H9 (cell line): ENCODE data around the gene RALGAPA1. TPM values are rescaled to one million over a fixed set of nuclear protein-coding genes. Genes with fewer than 3 reads are reported as not detected.

Experiments used
- DNase-seq: peaks from one replicate; pipeline ENCODE4 v3.0.0-alpha.2; 2017
- H2AFZ ChIP-seq: one replicate; pipeline ENCODE4 v1.6.1; 2013; ENCODE audit warnings: mild to moderate bottlenecking, low read length, control low read depth, moderate library complexity
- H2AK5ac ChIP-seq: 2 replicates; pipeline ENCODE4 v1.6.1; 2013; ENCODE audit warnings: low read length, control low read depth, mixed read lengths; ENCODE audit not compliant: insufficient read length
- H2BK120ac ChIP-seq: one replicate; pipeline ENCODE4 v1.6.1; 2013; ENCODE audit warnings: low read depth, mild to moderate bottlenecking, low read length, control low read depth, inconsistent platforms; ENCODE audit not compliant: poor library complexity, severe bottlenecking
- H2BK12ac ChIP-seq: 2 replicates; pipeline ENCODE4 v1.6.1; 2013; ENCODE audit warnings: low read length, control low read depth, mixed read lengths, low read depth; ENCODE audit not compliant: insufficient read length
- H2BK15ac ChIP-seq: 2 replicates; pipeline ENCODE4 v1.6.1; 2013; ENCODE audit warnings: low read depth, low read length, control low read depth
- H2BK20ac ChIP-seq: one replicate; pipeline ENCODE4 v1.6.1; 2013; ENCODE audit warnings: low read depth, mild to moderate bottlenecking, low read length, control low read depth, inconsistent platforms; ENCODE audit not compliant: poor library complexity, severe bottlenecking
- H2BK5ac ChIP-seq: 2 replicates; pipeline ENCODE4 v1.6.1; 2013; ENCODE audit warnings: low read length, control low read depth, mixed read lengths; ENCODE audit not compliant: insufficient read length
- H3K14ac ChIP-seq: 2 replicates; pipeline ENCODE4 v1.6.1; 2013; ENCODE audit warnings: low read length, control low read depth; ENCODE audit not compliant: insufficient read depth
- H3K18ac ChIP-seq: 2 replicates; pipeline ENCODE4 v1.6.1; 2013; ENCODE audit warnings: low read depth, mild to moderate bottlenecking, mixed read lengths, low read length, control low read depth; ENCODE audit not compliant: insufficient read length
- H3K23ac ChIP-seq: 2 replicates; pipeline ENCODE4 v1.6.1; 2013; ENCODE audit warnings: low read length, control low read depth, mixed read lengths, low read depth; ENCODE audit not compliant: insufficient read length
- H3K23me2 ChIP-seq: 2 replicates; pipeline ENCODE4 v1.6.1; 2013; ENCODE audit warnings: low read depth, mild to moderate bottlenecking, mixed read lengths, low read length, control low read depth; ENCODE audit not compliant: insufficient read length, poor library complexity, severe bottlenecking
- H3K27ac ChIP-seq: 2 replicates; pipeline ENCODE4 v1.5.1; 2013; ENCODE audit warnings: low read length, control low read depth, mixed read lengths, low read depth; ENCODE audit not compliant: insufficient read length
- H3K27me3 ChIP-seq: 2 replicates; pipeline ENCODE4 v1.6.1; 2013; ENCODE audit warnings: low read length, control low read depth, inconsistent platforms; ENCODE audit not compliant: insufficient read depth
- H3K4ac ChIP-seq: 2 replicates; pipeline ENCODE4 v1.6.1; 2013; ENCODE audit warnings: low read depth, mild to moderate bottlenecking, control low read depth, inconsistent platforms, low read length, moderate library complexity
- H3K4me1 ChIP-seq: 2 replicates; pipeline ENCODE4 v1.6.1; 2013; ENCODE audit warnings: low read length, control low read depth, inconsistent platforms; ENCODE audit not compliant: insufficient read depth
- H3K4me2 ChIP-seq: 2 replicates; pipeline ENCODE4 v1.6.1; 2013; ENCODE audit warnings: low read length, control low read depth, mixed read lengths; ENCODE audit not compliant: insufficient read length, insufficient read depth
- H3K56ac ChIP-seq: 2 replicates; pipeline ENCODE4 v1.6.1; 2013; ENCODE audit warnings: low read depth, mild to moderate bottlenecking, mixed read lengths, low read length, control low read depth; ENCODE audit not compliant: insufficient read length
- H3K79me1 ChIP-seq: 2 replicates; pipeline ENCODE4 v1.6.1; 2013; ENCODE audit warnings: low read depth, mild to moderate bottlenecking, moderate library complexity, low read length, control low read depth, inconsistent platforms; ENCODE audit not compliant: insufficient read depth, poor library complexity, severe bottlenecking
- H3K79me2 ChIP-seq: 2 replicates; pipeline ENCODE4 v1.6.1; 2013; ENCODE audit warnings: low read length, control low read depth, inconsistent platforms; ENCODE audit not compliant: insufficient read depth
- H3K9ac ChIP-seq: 2 replicates; pipeline ENCODE4 v1.6.1; 2013; ENCODE audit warnings: low read length, control low read depth, mixed read lengths; ENCODE audit not compliant: insufficient read length; ENCODE audit errors: extremely low read depth
- H3K9me3 ChIP-seq: one replicate; pipeline ENCODE4 v1.6.1; 2013; ENCODE audit warnings: low read depth, low read length, inconsistent platforms; ENCODE audit not compliant: control insufficient read depth
- H3T11ph ChIP-seq: one replicate; pipeline ENCODE4 v1.6.1; 2013; ENCODE audit warnings: mild to moderate bottlenecking, low read length, control low read depth, inconsistent platforms
- H4K20me1 ChIP-seq: one replicate; pipeline ENCODE4 v1.6.1; 2013; ENCODE audit not compliant: control insufficient read depth, insufficient read length, insufficient read depth
- H4K5ac ChIP-seq: 2 replicates; pipeline ENCODE4 v1.6.1; 2013; ENCODE audit warnings: low read depth, mild to moderate bottlenecking, mixed read lengths, low read length, control low read depth; ENCODE audit not compliant: insufficient read length
- H4K8ac ChIP-seq: replicated peaks from 2 replicates; pipeline ENCODE4 v1.6.1; 2013; ENCODE audit warnings: low read length, control low read depth, mixed read lengths, low read depth; ENCODE audit not compliant: insufficient read length
- H4K91ac ChIP-seq: 2 replicates; pipeline ENCODE4 v1.6.1; 2013; ENCODE audit warnings: low read depth, mild to moderate bottlenecking, moderate library complexity, mixed read lengths, low read length, control low read depth; ENCODE audit not compliant: insufficient read length
- H3K27ac Mint-ChIP-seq, 3 experiments: 2 replicates in 2 of 3; 3 replicates in 1 of 3; pipeline ENCODE4 v1.8.0; 2020 to 2021; ENCODE audit warnings: mixed read lengths in 3 of 3, mild to moderate bottlenecking in 1 of 3, moderate library complexity in 1 of 3
- H3K27me3 Mint-ChIP-seq: 2 replicates; pipeline ENCODE4 v1.8.0; 2021; ENCODE audit warnings: low read depth, mild to moderate bottlenecking, moderate library complexity, mixed read lengths
- H3K36me3 Mint-ChIP-seq, 3 experiments: 2 replicates in 2 of 3; 3 replicates in 1 of 3; pipeline ENCODE4 v1.8.0; 2020 to 2021; ENCODE audit warnings: low read depth in 3 of 3, mixed read lengths in 3 of 3; ENCODE audit not compliant: insufficient read depth in 1 of 3
- H3K4me1 Mint-ChIP-seq, 2 experiments: 2 replicates each; pipeline ENCODE4 v1.8.0; 2020; ENCODE audit warnings: mixed read lengths in 2 of 2
- H3K4me3 Mint-ChIP-seq, 2 experiments: 2 replicates in 1 of 2; 3 replicates in 1 of 2; pipeline ENCODE4 v1.8.0; 2020 to 2021; ENCODE audit warnings: mild to moderate bottlenecking in 2 of 2, mixed read lengths in 2 of 2, moderate library complexity in 1 of 2
- H3K9me3 Mint-ChIP-seq, 2 experiments: 2 replicates in 1 of 2; 3 replicates in 1 of 2; pipeline ENCODE4 v1.8.0; 2020; ENCODE audit warnings: mild to moderate bottlenecking in 2 of 2, mixed read lengths in 2 of 2, moderate library complexity in 1 of 2
- WGBS: extraction: QIAGEN DNeasy Blood & Tissue Kit; methylation state at CpG from one replicate; pipeline ENCODE4 v1.1.7; 2013; ENCODE audit warnings: missing lambda C conversion rate, low lambda C conversion rate, mixed read lengths; ENCODE audit not compliant: insufficient read length; ENCODE audit errors: extremely low coverage; 5-methylcytosine and 5-hydroxymethylcytosine counted together
- total RNA-seq: library from RNA; stranded (reverse); gene quantifications from 2 replicates; pipeline ENCODE4 v1.2.1, GENCODE V29; 2021
- TF ChIP-seq, protein P1 (sequence below): fragments of 200-600 bp; sonication (generic); conservative IDR thresholded peaks from 3 replicates; pipeline ENCODE4 v1.8.0; 2021; ENCODE audit warnings: antibody characterized with exemption, mild to moderate bottlenecking

RALGAPA1 gene
- total RNA-seq, 1 experiment from 2014 or later = 29.8 TPM

GRCh38 chr14:35526962-35527361, 282.1 kb downstream of the RALGAPA1 start:
- no peak for DNase-seq
- Histone ChIP-seq H3K27ac (no peak overlapping the region), H4K91ac (no peak overlapping the region), H2BK20ac (no peak overlapping the region), H3K27me3 (no peaks in the 10 kb centered on the region; the same call in 1 of the 2 replicates), H3K18ac (no peak overlapping the region), H3K9ac (no peak overlapping the region), H2BK15ac (no peak overlapping the region), H2AFZ (no peak overlapping the region), H3K79me1 (no peaks in the 10 kb centered on the region), H4K8ac (no peak overlapping the region), H4K5ac (no peak overlapping the region), H3K56ac (no peak overlapping the region), H3T11ph (no peak overlapping the region), H4K20me1 (no peaks in the 10 kb centered on the region), H2BK5ac (no peak overlapping the region), H3K4me2 (no peak overlapping the region), H2BK120ac (no peak overlapping the region), H2AK5ac (no peak overlapping the region), H3K79me2 (no peaks in the 10 kb centered on the region), H3K23me2 (no peaks in the 10 kb centered on the region), H3K14ac (no peak overlapping the region), H3K4me1 (no peaks in the 10 kb centered on the region), H2BK12ac (no peak overlapping the region), H3K9me3 (no peaks in the 10 kb centered on the region), H3K4ac (no peak overlapping the region), H3K23ac (no peak overlapping the region)
- TF ChIP-seq, protein P1, sequence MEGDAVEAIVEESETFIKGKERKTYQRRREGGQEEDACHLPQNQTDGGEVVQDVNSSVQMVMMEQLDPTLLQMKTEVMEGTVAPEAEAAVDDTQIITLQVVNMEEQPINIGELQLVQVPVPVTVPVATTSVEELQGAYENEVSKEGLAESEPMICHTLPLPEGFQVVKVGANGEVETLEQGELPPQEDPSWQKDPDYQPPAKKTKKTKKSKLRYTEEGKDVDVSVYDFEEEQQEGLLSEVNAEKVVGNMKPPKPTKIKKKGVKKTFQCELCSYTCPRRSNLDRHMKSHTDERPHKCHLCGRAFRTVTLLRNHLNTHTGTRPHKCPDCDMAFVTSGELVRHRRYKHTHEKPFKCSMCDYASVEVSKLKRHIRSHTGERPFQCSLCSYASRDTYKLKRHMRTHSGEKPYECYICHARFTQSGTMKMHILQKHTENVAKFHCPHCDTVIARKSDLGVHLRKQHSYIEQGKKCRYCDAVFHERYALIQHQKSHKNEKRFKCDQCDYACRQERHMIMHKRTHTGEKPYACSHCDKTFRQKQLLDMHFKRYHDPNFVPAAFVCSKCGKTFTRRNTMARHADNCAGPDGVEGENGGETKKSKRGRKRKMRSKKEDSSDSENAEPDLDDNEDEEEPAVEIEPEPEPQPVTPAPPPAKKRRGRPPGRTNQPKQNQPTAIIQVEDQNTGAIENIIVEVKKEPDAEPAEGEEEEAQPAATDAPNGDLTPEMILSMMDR = no peak
- no peaks in the 10 kb centered on the region; a peak in 1 of 7 replicates for H3K36me3 Mint-ChIP-seq
- no peaks in the 10 kb centered on the region; a peak in 1 of 5 replicates for H3K9me3 Mint-ChIP-seq
- no peak overlapping the region for H3K27ac Mint-ChIP-seq
- no peak overlapping the region for H3K4me3 Mint-ChIP-seq
- H3K4me1 Mint-ChIP-seq = no peaks in the 10 kb centered on the region
- WGBS = no CpG with 5 or more reads among the region's 2 CpGs
- H3K27me3 Mint-ChIP-seq = peaks cover 45% of the 10 kb centered on the region
